MM.1S (cell line): ENCODE measurements around the gene SLC16A1.

Experiments used
- DNase-seq: peaks from one replicate; pipeline ENCODE4 v3.0.0-alpha.2; 2015
- H2AFZ ChIP-seq: fragments of 300-600 bp; sonication (generic); 2 replicates; pipeline ENCODE4 v1.6.0; 2016; ENCODE audit warnings: antibody characterized with exemption, low read length
- H3F3A ChIP-seq: fragments of 300-600 bp; sonication (generic); 2 replicates; pipeline ENCODE4 v1.6.1; 2016; ENCODE audit warnings: mild to moderate bottlenecking, antibody characterized with exemption, low read length, moderate library complexity, mixed read lengths; ENCODE audit not compliant: insufficient read depth
- H3K27ac ChIP-seq: fragments of 300-600 bp; sonication (generic); 2 replicates; pipeline ENCODE4 v1.5.1; 2016; ENCODE audit warnings: mild to moderate bottlenecking, low read length
- H3K27me3 ChIP-seq: fragments of 300-600 bp; sonication (generic); replicated peaks from 2 replicates; pipeline ENCODE4 v1.6.0; 2016; ENCODE audit warnings: low read length; ENCODE audit not compliant: insufficient read depth
- H3K36me3 ChIP-seq: fragments of 300-600 bp; sonication (generic); replicated peaks from 2 replicates; pipeline ENCODE4 v1.6.1; 2016; ENCODE audit warnings: mild to moderate bottlenecking, low read length, mixed read lengths; ENCODE audit not compliant: insufficient read depth
- H3K4me1 ChIP-seq: fragments of 300-600 bp; sonication (generic); 2 replicates; pipeline ENCODE4 v1.6.1; 2016; ENCODE audit warnings: low read length, mixed read lengths
- H3K4me2 ChIP-seq: fragments of 300-600 bp; sonication (generic); 2 replicates; pipeline ENCODE4 v1.6.0; 2016; ENCODE audit warnings: low read depth, low read length
- H3K4me3 ChIP-seq: fragments of 300-600 bp; sonication (generic); 2 replicates; pipeline ENCODE4 v1.5.1; 2016; ENCODE audit warnings: low read length, mixed read lengths
- H3K79me2 ChIP-seq: fragments of 300-600 bp; sonication (generic); 2 replicates; pipeline ENCODE4 v1.6.1; 2016; ENCODE audit warnings: mixed run types, low read length, mixed read lengths
- H3K9ac ChIP-seq: fragments of 300-600 bp; sonication (generic); 2 replicates; pipeline ENCODE4 v1.6.1; 2016; ENCODE audit warnings: low read length, mixed read lengths
- H3K9me2 ChIP-seq: fragments of 300-600 bp; sonication (generic); replicated peaks from 2 replicates; pipeline ENCODE4 v1.6.1; 2016; ENCODE audit warnings: mild to moderate bottlenecking, low read length, mixed read lengths; ENCODE audit not compliant: insufficient read depth
- H3K9me3 ChIP-seq: fragments of 300-600 bp; sonication (generic); replicated peaks from 2 replicates; pipeline ENCODE4 v1.6.1; 2016; ENCODE audit warnings: mild to moderate bottlenecking, low read length, mixed read lengths; ENCODE audit not compliant: insufficient read depth
- H4K20me1 ChIP-seq: fragments of 300-600 bp; sonication (generic); 2 replicates; pipeline ENCODE4 v1.6.1; 2016; ENCODE audit warnings: mild to moderate bottlenecking, low read length, moderate library complexity, mixed read lengths; ENCODE audit not compliant: insufficient read depth
- EZH2 ChIP-seq: fragments of 300-600 bp; sonication (generic); optimal IDR thresholded peaks from 2 replicates; pipeline ENCODE3; 2017; ENCODE audit warnings: low read depth, mild to moderate bottlenecking, antibody characterized with exemption, low read length, mixed read lengths
- EZH2phosphoT487 ChIP-seq: fragments of 300-600 bp; sonication (generic); IDR thresholded peaks from 2 replicates; pipeline ENCODE4 v1.6.1; 2018; ENCODE audit warnings: antibody characterized with exemption, low read length
- TF ChIP-seq, protein P1 (sequence below): fragments of 300-600 bp; sonication (generic); IDR thresholded peaks from 2 replicates; pipeline ENCODE4 v1.5.1; 2016; ENCODE audit warnings: antibody characterized with exemption, low read length, mixed read lengths

Gene SLC16A1

DNA sequence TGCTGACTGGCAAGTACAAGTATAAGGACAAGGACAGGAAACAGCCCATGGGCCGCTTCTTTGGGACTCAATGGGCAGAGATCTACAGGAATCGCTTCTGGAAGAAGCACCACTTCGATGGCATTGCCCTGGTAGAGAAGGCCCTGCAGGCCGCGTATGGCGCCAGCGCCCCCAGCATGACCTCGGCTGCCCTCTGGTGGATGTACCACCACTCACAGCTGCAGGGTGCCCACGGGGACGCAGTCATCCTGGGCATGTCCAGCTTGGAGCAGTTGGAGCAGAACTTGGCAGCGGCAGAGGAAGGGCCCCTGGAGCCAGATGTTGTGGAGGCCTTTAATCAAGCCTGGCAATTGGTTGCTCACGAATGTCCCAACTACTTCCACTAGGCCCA lies 32.0 kb downstream of the SLC16A1 start:
- Histone ChIP-seq H3K79me2 (no peaks in the 10 kb centered on the region), H3K36me3 (no peaks in the 10 kb centered on the region)

DNA sequence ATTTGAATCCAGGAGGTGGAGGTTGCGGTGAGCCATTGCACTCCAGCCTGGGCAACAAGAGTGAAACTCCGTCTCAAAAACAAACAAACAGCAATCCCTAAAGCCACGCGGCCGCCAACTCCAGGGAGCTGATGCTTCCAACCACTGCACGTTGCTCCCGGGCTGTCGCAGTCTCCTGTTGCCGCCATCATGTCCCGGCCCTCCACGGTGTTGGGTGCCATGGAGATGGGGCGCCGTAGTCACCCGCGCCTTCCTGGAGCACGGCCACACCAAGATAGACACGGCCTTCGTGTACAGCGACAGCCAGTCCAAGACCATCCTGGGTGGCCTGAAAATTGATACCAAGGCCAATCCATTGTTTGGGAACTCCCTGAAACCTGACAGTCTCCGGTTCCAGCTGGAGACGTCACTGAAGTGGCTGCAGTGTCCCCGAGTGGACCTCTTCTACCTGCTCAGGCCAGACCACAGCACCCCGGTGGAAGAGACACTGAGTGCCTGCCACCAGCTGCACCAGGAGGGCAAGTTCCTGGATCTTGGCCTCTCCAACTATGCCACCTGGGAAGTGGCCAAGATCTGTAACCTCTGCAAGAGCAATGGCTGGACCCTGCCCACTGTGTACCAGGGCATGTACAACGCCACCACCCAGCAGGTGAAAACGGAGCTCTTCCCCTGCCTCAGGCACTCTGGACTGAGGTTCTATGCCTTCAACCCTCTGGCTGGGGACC lies 32.6 kb downstream of the SLC16A1 start:
- no peak overlapping the region for H3K9ac ChIP-seq
- no peaks in the 10 kb centered on the region for H3K79me2 ChIP-seq
- H3K9me3 ChIP-seq, result no peaks in the 10 kb centered on the region
- H3K27me3 ChIP-seq, result no peaks in the 10 kb centered on the region
- H3K9me2 ChIP-seq, result no peaks in the 10 kb centered on the region
- no peak overlapping the region for H3K27ac ChIP-seq
- H2AFZ ChIP-seq, result no peak overlapping the region
- DNase-seq, result no peak
- no peak for TF ChIP-seq EZH2phosphoT487
- no peak for TF ChIP-seq EZH2
- TF ChIP-seq, protein P1, sequence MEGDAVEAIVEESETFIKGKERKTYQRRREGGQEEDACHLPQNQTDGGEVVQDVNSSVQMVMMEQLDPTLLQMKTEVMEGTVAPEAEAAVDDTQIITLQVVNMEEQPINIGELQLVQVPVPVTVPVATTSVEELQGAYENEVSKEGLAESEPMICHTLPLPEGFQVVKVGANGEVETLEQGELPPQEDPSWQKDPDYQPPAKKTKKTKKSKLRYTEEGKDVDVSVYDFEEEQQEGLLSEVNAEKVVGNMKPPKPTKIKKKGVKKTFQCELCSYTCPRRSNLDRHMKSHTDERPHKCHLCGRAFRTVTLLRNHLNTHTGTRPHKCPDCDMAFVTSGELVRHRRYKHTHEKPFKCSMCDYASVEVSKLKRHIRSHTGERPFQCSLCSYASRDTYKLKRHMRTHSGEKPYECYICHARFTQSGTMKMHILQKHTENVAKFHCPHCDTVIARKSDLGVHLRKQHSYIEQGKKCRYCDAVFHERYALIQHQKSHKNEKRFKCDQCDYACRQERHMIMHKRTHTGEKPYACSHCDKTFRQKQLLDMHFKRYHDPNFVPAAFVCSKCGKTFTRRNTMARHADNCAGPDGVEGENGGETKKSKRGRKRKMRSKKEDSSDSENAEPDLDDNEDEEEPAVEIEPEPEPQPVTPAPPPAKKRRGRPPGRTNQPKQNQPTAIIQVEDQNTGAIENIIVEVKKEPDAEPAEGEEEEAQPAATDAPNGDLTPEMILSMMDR, result no peak
- no peaks in the 10 kb centered on the region for H3F3A ChIP-seq
- H3K36me3 ChIP-seq, result no peaks in the 10 kb centered on the region
- no peaks in the 10 kb centered on the region for H4K20me1 ChIP-seq
- no peak overlapping the region for H3K4me3 ChIP-seq
- H3K4me1 ChIP-seq, result no peaks in the 10 kb centered on the region
- no peak overlapping the region for H3K4me2 ChIP-seq

More for the DNA sequence above, 32.0 kb downstream of the SLC16A1 start:
- no peak overlapping the region for H3K27ac ChIP-seq
- no peak overlapping the region for H3K4me3 ChIP-seq
- no peaks in the 10 kb centered on the region for H3K9me2 ChIP-seq
- no peaks in the 10 kb centered on the region for H4K20me1 ChIP-seq
- no peak overlapping the region for H2AFZ ChIP-seq
- no peaks in the 10 kb centered on the region for H3K27me3 ChIP-seq
- DNase-seq, result no peak
- H3K9me3 ChIP-seq, result no peaks in the 10 kb centered on the region
- no peak for TF ChIP-seq EZH2phosphoT487
- TF ChIP-seq, protein P1, result no peak
- no peak for TF ChIP-seq EZH2
- no peak overlapping the region for H3K9ac ChIP-seq
- H3F3A ChIP-seq, result no peaks in the 10 kb centered on the region
- H3K4me1 ChIP-seq, result no peaks in the 10 kb centered on the region
- H3K4me2 ChIP-seq, result no peak overlapping the region

DNA sequence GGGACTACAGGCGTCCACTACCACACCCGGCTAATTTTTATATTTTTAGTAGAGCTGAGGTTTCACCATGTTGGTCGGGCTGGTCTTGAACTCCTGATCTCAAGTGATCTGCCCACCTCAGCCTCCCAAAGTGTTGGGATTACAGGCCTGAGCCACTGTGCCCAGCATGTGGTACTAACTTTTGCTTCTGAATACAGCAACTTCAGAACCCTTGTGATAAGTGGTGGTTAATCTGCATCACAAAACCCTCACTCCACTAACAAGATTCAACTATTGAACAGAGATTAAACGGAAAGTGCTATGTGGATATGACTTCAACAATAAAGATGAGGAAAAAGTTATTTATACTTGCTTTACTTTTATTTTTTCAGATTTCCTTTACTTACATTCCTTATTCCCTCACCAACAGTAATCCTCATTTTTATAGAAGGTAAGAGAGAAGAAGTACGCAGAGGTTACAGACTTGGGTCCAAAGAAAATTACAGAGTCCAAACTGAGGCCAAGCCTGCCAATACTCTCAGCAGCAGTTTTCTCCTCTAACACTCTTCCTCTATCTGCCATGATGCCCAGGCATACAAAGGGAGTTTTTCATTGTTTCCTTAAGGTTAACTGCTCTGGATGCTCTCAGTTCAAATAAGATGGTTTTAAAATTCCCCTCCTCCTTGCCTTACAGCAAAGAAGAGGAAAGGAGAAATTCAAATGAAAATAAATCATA lies 44.3 kb downstream of the SLC16A1 start:
- no peak for TF ChIP-seq EZH2
- TF ChIP-seq, protein P1, result no peak
- no peak for TF ChIP-seq EZH2phosphoT487
- no peak overlapping the region for H3K27ac ChIP-seq
- H3K9me2 ChIP-seq, result no peaks in the 10 kb centered on the region
- no peak overlapping the region for H2AFZ ChIP-seq
- no peak overlapping the region for H3K9ac ChIP-seq
- H3K4me1 ChIP-seq, result no peaks in the 10 kb centered on the region
- H3F3A ChIP-seq, result no peaks in the 10 kb centered on the region
- H3K4me3 ChIP-seq, result no peak overlapping the region
- no peaks in the 10 kb centered on the region for H3K36me3 ChIP-seq
- no peaks in the 10 kb centered on the region for H4K20me1 ChIP-seq
- no peak for DNase-seq
- no peaks in the 10 kb centered on the region for H3K9me3 ChIP-seq
- H3K4me2 ChIP-seq, result no peak overlapping the region
- H3K79me2 ChIP-seq, result no peaks in the 10 kb centered on the region
- no peaks in the 10 kb centered on the region for H3K27me3 ChIP-seq
